Left ventricle myocardium superior (tissue), 1 donor: ENCODE measurements around the gene TSR1. TPM values are rescaled to one million over a fixed set of nuclear protein-coding genes. Genes with fewer than 3 reads are reported as not detected.

Source experiments
- ATAC-seq: fragments of 200-7000 bp; cut with Tn5 transposase; one replicate; pipeline ENCODE4 v1.9.1; 2020; ENCODE audit warnings: mild to moderate bottlenecking, moderate library complexity
- DNase-seq: peaks from one replicate; pipeline ENCODE4 v3.0.0-alpha.2; 2020
- intact Hi-C: fragments of 100-400 bp; cut with micrococcal nuclease; formaldehyde crosslinking; loops from one replicate; pipeline ENCODE4 v1.11.0; 2022
- total RNA-seq: library from RNA; stranded (reverse); fragmentation: NEBNext Ultra II Directional; extraction: Animal tissue kit (Norgen Biotek cat#: 25700); gene quantifications from one replicate; pipeline ENCODE4 v1.2.1, GENCODE V29; 2021
- donor health status: DM: no; HTN: yes; CAD: no; lungs with severe emphysema.

The TSR1 gene
- total RNA-seq, 1 donor from 2014 or later = 23.3 TPM

GRCh38 chr17:2303204-2304188 is 32.8 kb downstream of the TSR1 start, which contains the start of the genes SMG6 and SRR:
Gene SMG6, minus strand, starts transcription at chr17:2303785. Its CDS starts 65 bp downstream, at chr17:2303720.
Gene SRR, plus strand, starts transcription at chr17:2303950. Its CDS starts 11,611 bp downstream, at chr17:2315561.
- peak; percentile 95 for DNase-seq
- intact Hi-C loops = no loop called here
- ATAC-seq = peak; percentile 98

DNA sequence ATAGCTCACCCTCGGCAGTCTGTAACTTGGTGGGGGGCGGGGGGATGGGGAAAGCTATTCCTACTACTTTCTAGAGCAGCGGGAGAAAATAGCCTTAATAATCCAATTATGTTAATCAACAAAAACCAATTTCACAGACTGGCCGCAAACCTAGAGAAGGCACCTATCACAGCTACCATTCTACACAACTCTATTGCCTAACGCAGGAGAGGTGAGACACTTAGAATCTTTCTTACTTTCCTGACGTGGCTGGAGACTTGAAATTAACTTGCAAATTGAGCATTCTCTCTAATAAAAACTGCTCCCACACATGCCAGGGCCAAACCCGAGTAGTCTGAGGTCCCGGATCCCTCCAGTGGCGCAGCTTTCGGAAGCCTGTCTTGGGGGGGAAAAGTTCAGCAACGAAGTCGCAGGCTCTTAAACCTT is 33.5 kb downstream of the TSR1 start:
- no peak for ATAC-seq
- no peak for DNase-seq
- intact Hi-C loops = no loop called here

DNA sequence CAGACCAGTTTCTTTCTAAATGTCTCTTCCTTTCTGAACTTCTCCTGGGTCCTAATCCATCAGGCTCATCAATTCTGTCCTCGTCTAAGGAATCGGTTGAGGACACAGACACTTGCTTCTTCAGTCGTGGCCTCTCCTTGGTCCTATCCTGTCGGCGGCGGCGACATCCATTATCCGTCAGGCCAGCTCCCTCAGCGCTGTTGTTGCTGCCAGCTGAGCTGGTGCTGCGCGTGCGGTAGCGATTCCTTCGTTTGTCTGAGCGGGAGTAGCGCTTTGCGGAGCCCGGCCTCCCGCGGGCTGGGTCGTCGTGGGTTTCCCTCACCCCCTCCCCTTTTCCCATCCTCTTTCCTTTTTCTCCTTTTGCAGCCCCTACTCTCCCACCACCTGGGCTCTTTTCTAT is 36.5 kb downstream of the TSR1 start:
- DNase-seq = no peak

DNA sequence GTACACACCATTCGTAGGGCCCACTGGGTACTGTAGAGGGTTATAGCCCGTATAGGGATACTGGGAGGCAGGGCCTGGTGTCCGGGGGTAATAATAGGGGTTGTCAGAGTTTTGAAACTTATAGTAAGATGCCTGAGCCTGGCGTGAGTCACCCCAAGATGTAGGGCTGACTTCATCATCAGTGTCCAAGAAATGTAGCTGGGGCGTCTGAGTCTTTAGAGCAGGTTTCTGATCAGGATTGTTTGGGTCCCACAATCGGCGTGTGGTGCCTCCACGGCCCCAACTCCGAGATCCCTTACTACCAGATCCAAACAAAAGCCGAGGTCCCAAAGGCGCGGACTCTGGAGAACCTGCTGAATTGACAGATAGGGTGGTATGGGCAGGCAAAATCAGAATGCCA is 37.1 kb downstream of the TSR1 start:
- ATAC-seq (no peak), DNase-seq (no peak)

More for the DNA sequence above, 36.5 kb downstream of the TSR1 start:
- intact Hi-C loops = no loop called here
- ATAC-seq = no peak

DNA sequence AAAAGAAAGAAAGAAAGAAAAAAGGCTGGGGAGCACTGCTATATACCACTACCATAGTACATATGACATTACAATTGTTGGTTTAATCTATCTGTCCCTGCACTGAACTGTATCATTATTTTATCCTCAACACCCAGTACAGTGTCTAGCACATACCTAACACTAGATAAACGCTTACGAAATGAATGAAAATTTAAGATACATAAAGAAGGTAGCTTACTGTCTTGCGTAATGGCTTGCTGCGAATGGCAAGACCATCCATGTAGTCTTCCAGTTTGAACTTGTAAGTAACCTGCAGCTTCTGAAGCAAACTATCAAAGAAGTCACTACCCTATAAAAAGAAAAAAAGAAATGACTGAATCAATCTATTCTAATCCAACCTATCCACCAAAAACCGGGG is 39.2 kb downstream of the TSR1 start:
- intact Hi-C loops = no loop called here
- DNase-seq (no peak), ATAC-seq (no peak)

More for the DNA sequence above, 37.1 kb downstream of the TSR1 start:
- intact Hi-C loops = no loop called here

DNA sequence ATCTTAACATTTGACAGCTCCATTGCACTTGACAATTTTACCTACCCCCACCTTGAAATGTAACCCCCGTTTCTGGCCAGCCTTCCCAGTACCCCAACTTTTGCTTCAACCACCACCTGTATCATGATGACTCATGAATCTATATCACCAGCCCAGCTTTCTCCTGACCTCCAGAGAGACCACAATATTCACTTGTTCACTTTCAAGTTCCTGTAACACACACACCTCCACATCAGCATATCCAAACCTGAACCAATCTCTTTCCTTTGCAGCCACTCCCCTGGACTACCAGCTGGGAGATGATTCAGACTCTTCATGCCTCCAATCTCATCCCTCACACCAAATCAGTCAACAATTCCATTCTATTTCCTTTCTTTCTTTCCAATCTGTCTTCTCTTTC is 40.7 kb downstream of the TSR1 start:
- no peak for ATAC-seq
- DNase-seq = no peak
- intact Hi-C loops = no loop called here

DNA sequence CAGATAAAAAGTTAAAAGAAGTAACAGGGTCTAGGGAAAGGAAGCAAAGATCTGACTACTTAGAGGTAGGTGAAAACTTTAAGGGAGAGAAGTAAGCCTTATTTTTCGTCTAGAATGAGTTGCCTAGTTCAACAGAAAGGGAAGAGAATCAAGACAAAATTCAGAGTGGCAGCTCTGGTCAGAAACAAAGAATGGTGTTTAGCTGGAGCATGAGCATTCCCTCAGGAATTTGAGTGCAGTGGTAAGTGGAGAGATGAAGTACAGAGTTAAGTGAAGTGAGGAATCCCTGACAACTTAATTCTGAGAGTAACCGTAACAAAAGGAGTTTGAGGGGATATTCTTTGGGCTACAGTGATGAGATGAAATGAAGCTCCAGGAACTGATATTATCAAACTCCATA is 44.2 kb downstream of the TSR1 start:
- ATAC-seq (no peak), DNase-seq (no peak)
- intact Hi-C loops = no loop called here

DNA sequence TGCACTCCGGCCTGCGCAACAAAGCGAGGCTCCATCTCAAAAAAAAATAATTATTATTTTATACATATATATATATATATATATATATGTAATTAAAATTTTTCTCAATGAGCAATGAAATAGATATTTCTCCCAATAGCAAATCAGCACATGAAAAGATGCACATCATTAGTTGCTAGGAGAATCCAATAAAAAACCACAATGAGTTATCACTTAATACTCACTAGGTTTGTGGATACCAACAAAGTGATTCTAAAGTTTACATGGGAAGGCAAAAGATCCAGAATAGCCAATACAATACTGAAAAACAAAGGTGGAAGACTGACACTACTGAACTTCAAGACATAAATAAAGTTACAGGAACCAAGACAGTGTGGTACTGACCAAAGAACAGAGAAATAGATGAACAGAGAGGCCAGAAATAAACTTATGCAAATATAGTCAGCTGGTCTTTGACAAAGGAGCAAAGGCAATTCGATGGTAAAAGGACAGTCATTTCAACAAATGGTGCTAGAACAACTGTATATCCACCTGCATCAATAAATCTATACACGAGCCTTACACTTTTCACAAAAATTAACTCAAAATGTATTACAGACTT is 46.3 kb downstream of the TSR1 start:
- ATAC-seq (no peak), DNase-seq (no peak)
- intact Hi-C loops = no loop called here

- intact Hi-C loops = no loop called here
- DNase-seq (no peak), ATAC-seq (no peak)
Measured at GRCh38 chr17:2283302-2283701, 53.0 kb downstream of the TSR1 start.

GRCh38 chr17:2282297-2282873 is 53.9 kb downstream of the TSR1 start:
- ATAC-seq = peak; percentile 60
- intact Hi-C loops = no loop called here
- no peak for DNase-seq

DNA sequence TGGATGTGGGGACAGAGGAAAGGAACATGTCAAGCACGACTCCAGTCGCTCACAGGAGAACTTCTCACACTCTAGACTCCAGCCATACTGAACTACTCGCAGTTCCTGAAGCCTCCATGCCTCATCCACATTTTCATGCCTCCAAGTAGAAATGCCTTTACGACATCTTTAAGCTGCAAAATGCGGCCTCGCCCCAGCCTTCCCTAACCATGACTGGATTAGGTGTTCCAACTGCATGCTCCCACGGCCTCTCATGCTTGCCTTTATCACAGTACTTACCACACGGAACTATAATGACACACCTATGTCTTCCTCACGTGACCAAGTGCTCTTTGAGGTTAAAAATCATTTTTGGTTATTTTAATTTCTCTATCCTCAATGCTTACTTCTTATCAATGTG is 56.5 kb downstream of the TSR1 start:
- intact Hi-C loops = no loop called here
- no peak for ATAC-seq
- no peak for DNase-seq

GRCh38 chr17:2277429-2278170 is 58.7 kb downstream of the TSR1 start:
- ATAC-seq (no peak), DNase-seq (no peak)
- intact Hi-C loops = no loop called here

DNA sequence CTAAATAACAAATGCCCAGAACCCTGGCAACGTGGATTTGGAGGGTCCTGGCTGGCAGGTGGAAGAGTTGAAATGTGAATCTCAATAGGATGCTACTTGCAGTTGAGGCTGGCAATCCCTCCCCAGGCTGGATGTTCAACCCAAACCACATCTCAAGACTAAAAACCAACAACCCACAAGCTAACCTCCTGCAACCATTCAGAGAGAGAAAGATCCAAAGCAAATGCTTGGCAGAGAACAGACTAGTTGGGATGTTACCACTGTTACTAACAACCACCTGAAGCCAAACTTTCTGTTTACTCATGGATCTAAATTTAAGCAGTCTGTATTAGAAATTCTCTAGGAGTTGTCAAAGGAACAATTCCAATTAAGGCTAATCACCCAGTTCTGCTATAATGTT is 60.5 kb downstream of the TSR1 start:
- intact Hi-C loops = no loop called here
- ATAC-seq (no peak), DNase-seq (no peak)

- no peak for DNase-seq
- intact Hi-C loops = no loop called here
- ATAC-seq = no peak
Measured at GRCh38 chr17:2274414-2274813, 61.8 kb downstream of the TSR1 start.

Other genes with a start within 250 kb of the TSR1 start
- 18.2 TPM for gene SMG6, start 32.7 kb downstream of the TSR1 start, total RNA-seq
- gene SRR, start 32.5 kb downstream of the TSR1 start, total RNA-seq = 7.6 TPM
- gene SGSM2, start 1.0 kb upstream of the TSR1 start, total RNA-seq = 27.0 TPM
- gene MNT, start 64.6 kb upstream of the TSR1 start, total RNA-seq = 10.4 TPM
- 21.5 TPM for gene METTL16, start 175.4 kb upstream of the TSR1 start, total RNA-seq